HepG2 (cell line): ENCODE results near the gene HSD3B7. TPM values are rescaled to one million over a fixed set of nuclear protein-coding genes. Genes with fewer than 3 reads are reported as not detected.

Experiments used
- CENPBD1 ChIP-seq: sonication (generic); formaldehyde crosslinking; IDR thresholded peaks from 2 replicates; pipeline ENCODE4 v1.8.0; 2022; ENCODE audit warnings: missing genetic modification reagents, low read depth, mild to moderate bottlenecking, borderline replicate concordance
- CHD2 ChIP-seq: IDR thresholded peaks from 2 replicates; pipeline ENCODE4 v1.6.1; 2011; ENCODE audit warnings: low read depth, low read length, improper control_type of control experiment
- GATAD2A ChIP-seq: IDR thresholded peaks from 2 replicates; pipeline ENCODE4 v1.6.1; 2016
- JUND ChIP-seq: sonication (generic); formaldehyde crosslinking; IDR thresholded peaks from 2 replicates; pipeline ENCODE4 v1.8.0; 2022; ENCODE audit warnings: mild to moderate bottlenecking, missing genetic modification reagents
- KDM1A ChIP-seq: IDR thresholded peaks from 2 replicates; pipeline ENCODE4 v1.6.1; 2016; ENCODE audit warnings: missing compliant biosample characterization
- MYPOP ChIP-seq: sonication (generic); formaldehyde crosslinking; IDR thresholded peaks from 2 replicates; pipeline ENCODE4 v1.8.1; 2023; ENCODE audit warnings: mild to moderate bottlenecking, moderate library complexity, missing genetic modification reagents
- NCOA1 ChIP-seq: sonication (generic); formaldehyde crosslinking; IDR thresholded peaks from 2 replicates; pipeline ENCODE4 v1.9.0; 2021; ENCODE audit warnings: missing genetic modification reagents
- NFAT5 ChIP-seq: sonication (generic); formaldehyde crosslinking; IDR thresholded peaks from 2 replicates; pipeline ENCODE4 v1.4.0; 2020; ENCODE audit warnings: missing genetic modification reagents
- NR2F1 ChIP-seq, 2 experiments: fragments of 450-650 bp in 1 of 2; formaldehyde crosslinking in 1 of 2; IDR thresholded peaks; 2 replicates each; pipeline versions ENCODE4 v1.5.0 to v1.6.1; 2016 to 2020; ENCODE audit warnings: mild to moderate bottlenecking in 1 of 2, missing compliant biosample characterization in 1 of 2, missing genetic modification reagents in 1 of 2, moderate library complexity in 1 of 2
- TCF12 ChIP-seq, 2 experiments: fragments of 450-650 bp in 1 of 2; sonication (generic) in 1 of 2; formaldehyde crosslinking in 1 of 2; IDR thresholded peaks; 2 replicates each; pipeline versions ENCODE4 v1.6.1 to v1.8.0; 2017 to 2022; ENCODE audit warnings: antibody characterized with exemption in 1 of 2, mild to moderate bottlenecking in 1 of 2, missing genetic modification reagents in 1 of 2, moderate library complexity in 1 of 2
- YEATS4 ChIP-seq: sonication (generic); formaldehyde crosslinking; IDR thresholded peaks from 2 replicates; pipeline ENCODE4 v1.4.0; 2020; ENCODE audit warnings: missing genetic modification reagents, borderline replicate concordance
- ZBTB7A ChIP-seq: sonication (generic); formaldehyde crosslinking; IDR thresholded peaks from 2 replicates; pipeline ENCODE4 v1.8.0; 2022; ENCODE audit warnings: mild to moderate bottlenecking, missing genetic modification reagents
- ZNF224 ChIP-seq: sonication (generic); formaldehyde crosslinking; IDR thresholded peaks from 2 replicates; pipeline ENCODE4 v1.5.0; 2020; ENCODE audit warnings: mild to moderate bottlenecking, missing genetic modification reagents
- ZNF274 ChIP-seq: sonication (generic); formaldehyde crosslinking; IDR thresholded peaks from 2 replicates; pipeline ENCODE4 v1.5.1; 2020; ENCODE audit warnings: mild to moderate bottlenecking, missing genetic modification reagents
- ZNF30 ChIP-seq: sonication (generic); formaldehyde crosslinking; IDR thresholded peaks from 2 replicates; pipeline ENCODE4 v1.5.0; 2020; ENCODE audit warnings: mild to moderate bottlenecking, missing genetic modification reagents
- ZNF317 ChIP-seq: sonication (generic); formaldehyde crosslinking; IDR thresholded peaks from 2 replicates; pipeline ENCODE4 v1.5.0; 2020; ENCODE audit warnings: mild to moderate bottlenecking, missing genetic modification reagents
- ZNF549 ChIP-seq: sonication (generic); formaldehyde crosslinking; IDR thresholded peaks from 2 replicates; pipeline ENCODE4 v1.5.0; 2020; ENCODE audit warnings: missing genetic modification reagents
- ZNF609 ChIP-seq: sonication (generic); formaldehyde crosslinking; IDR thresholded peaks from 2 replicates; pipeline ENCODE4 v1.4.0; 2020; ENCODE audit warnings: mild to moderate bottlenecking, missing genetic modification reagents, borderline replicate concordance
- polyA plus RNA-seq, 8 experiments: library from polyadenylated mRNA; depleted of rRNA in 3 of 8; stranded (reverse) in 7 of 8; unstranded in 1 of 8; fragments of >200 nt; fragmentation: Illumina TruSeq in 4 of 8; extraction: Trizol in 4 of 8; gene quantifications; 2 replicates each; pipeline versions ENCODE4 v1.2.1 to v1.2.3, GENCODE V29; 2011 to 2016; ENCODE audit warnings: low read depth in 4 of 8, missing spikeins in 1 of 8, mixed read lengths in 1 of 8; ENCODE audit not compliant: insufficient read depth in 1 of 8
- total RNA-seq, 5 experiments: library from RNA; depleted of rRNA; stranded (reverse); fragments of >200 nt; fragmentation: Illumina TruSeq; extraction: Trizol; gene quantifications; 2 replicates each; pipeline ENCODE4 v1.2.3, GENCODE V29; 2016; ENCODE audit warnings: low read depth in 1 of 5

HSD3B7 gene
- total and polyA plus RNA-seq, 2 of the 13 experiments (the other 11 are each of a cell fraction or from before 2014, with no cell fraction given), result 32.9 to 69.7 TPM

GRCh38 chr16:31033709-31034492, 48.9 kb downstream of the HSD3B7 start (continued):
- TF ChIP-seq MYPOP (CRISPR knock-in tag) (peak; percentile 54; the same call in 1 of the 2 replicates), ZNF274 (CRISPR knock-in tag) (peak; percentile 87; the same call in 1 of the 2 replicates), KDM1A (CRISPR knock-in tag) (no peak), JUND (no peak), NCOA1 (CRISPR knock-in tag) (no peak), CHD2 (no peak), NR2F1 (CRISPR knock-in tag; IDR thresholded peaks at IDR 0.05) (no peak), ZNF549 (CRISPR knock-in tag) (no peak), CENPBD1 (CRISPR knock-in tag) (no peak), NFAT5 (CRISPR knock-in tag) (no peak), ZBTB7A (CRISPR knock-in tag) (0 out of 2 replicates have a peak, but pooled peaks have one; percentile 16), GATAD2A (CRISPR knock-in tag) (peak; percentile 23; the same call in 1 of the 2 replicates), TCF12 (IDR thresholded peaks at IDR 0.05) (no peak), TCF12 (CRISPR knock-in tag; IDR thresholded peaks at IDR 0.05) (no peak; the same call in 1 of the 2 replicates), ZNF224 (CRISPR knock-in tag) (peak; percentile 94), ZNF30 (CRISPR knock-in tag) (no peak), ZNF317 (CRISPR knock-in tag) (no peak), YEATS4 (CRISPR knock-in tag) (peak; percentile 75; the same call in 1 of the 2 replicates), ZNF609 (CRISPR knock-in tag) (no peak)
